Osteoblast (primary cell): ENCODE results near the gene MILR1. TPM values are rescaled to one million over a fixed set of nuclear protein-coding genes. Genes with fewer than 3 reads are reported as not detected.

Experiments used
- DNase-seq: peaks from one replicate; pipeline ENCODE4 v3.0.0; 2011; ENCODE audit warnings: low spot score, mixed read lengths; ENCODE audit not compliant: insufficient read length; ENCODE audit errors: missing footprints
- H2AFZ ChIP-seq: 2 replicates; pipeline ENCODE4 v1.6.0; 2011; ENCODE audit warnings: mild to moderate bottlenecking, low read length
- H3K27ac ChIP-seq: 2 replicates; pipeline ENCODE4 v1.5.1; 2011; ENCODE audit warnings: mild to moderate bottlenecking, low read depth, low read length, moderate library complexity
- H3K27me3 ChIP-seq: 2 replicates; pipeline ENCODE4 v1.6.0; 2012; ENCODE audit warnings: mild to moderate bottlenecking, control low read depth, inconsistent platforms, low read length, moderate library complexity; ENCODE audit not compliant: insufficient read depth
- H3K36me3 ChIP-seq: 2 replicates; pipeline ENCODE4 v1.5.1; 2011; ENCODE audit warnings: mild to moderate bottlenecking, low read length, control low read depth, moderate library complexity; ENCODE audit not compliant: insufficient read depth
- H3K4me1 ChIP-seq: 2 replicates; pipeline ENCODE4 v1.5.1; 2011; ENCODE audit warnings: mild to moderate bottlenecking, low read length, control low read depth, moderate library complexity; ENCODE audit not compliant: insufficient read depth
- H3K4me2 ChIP-seq: 2 replicates; pipeline ENCODE4 v1.6.0; 2011; ENCODE audit warnings: mild to moderate bottlenecking, low read length; ENCODE audit not compliant: insufficient read depth
- H3K4me3 ChIP-seq: fragments of 200-600 bp; sonication (generic); 3 replicates; pipeline ENCODE4 v1.5.1; 2012; ENCODE audit warnings: mild to moderate bottlenecking, low read length, inconsistent platforms; ENCODE audit not compliant: insufficient read depth
- H3K79me2 ChIP-seq: 2 replicates; pipeline ENCODE4 v1.6.0; 2012; ENCODE audit warnings: mild to moderate bottlenecking, low read length, control low read depth, inconsistent platforms; ENCODE audit not compliant: insufficient read depth
- H3K9me3 ChIP-seq: 2 replicates; pipeline ENCODE4 v1.5.1; 2011; ENCODE audit warnings: low read depth, low read length, control low read depth
- H4K20me1 ChIP-seq: 2 replicates; pipeline ENCODE4 v1.6.0; 2012; ENCODE audit warnings: mild to moderate bottlenecking, low read length, control low read depth; ENCODE audit not compliant: insufficient read depth
- total RNA-seq: library from RNA; depleted of rRNA; stranded (reverse); fragments of >200 nt; gene quantifications from 2 replicates; pipeline ENCODE4 v1.2.3, GENCODE V29; 2012
- TF ChIP-seq, protein P1 (sequence below): IDR thresholded peaks from 2 replicates; pipeline ENCODE4 v1.5.1; 2011; ENCODE audit warnings: mild to moderate bottlenecking, low read depth, low read length, moderate library complexity; ENCODE audit errors: extremely low read depth

MILR1 gene
- total RNA-seq, 1 donor: 12.3 TPM

- Histone ChIP-seq H3K4me1 (peaks cover 11% of the 10 kb centered on the region), H3K9me3 (peaks cover 5% of the 10 kb centered on the region), H3K36me3 (no peaks in the 10 kb centered on the region), H2AFZ (no peak overlapping the region), H4K20me1 (no peaks in the 10 kb centered on the region), H3K79me2 (no peaks in the 10 kb centered on the region), H3K4me3 (no peak overlapping the region), H3K27me3 (no peaks in the 10 kb centered on the region), H3K27ac (no peak overlapping the region), H3K4me2 (no peak overlapping the region)
- TF ChIP-seq, protein P1, sequence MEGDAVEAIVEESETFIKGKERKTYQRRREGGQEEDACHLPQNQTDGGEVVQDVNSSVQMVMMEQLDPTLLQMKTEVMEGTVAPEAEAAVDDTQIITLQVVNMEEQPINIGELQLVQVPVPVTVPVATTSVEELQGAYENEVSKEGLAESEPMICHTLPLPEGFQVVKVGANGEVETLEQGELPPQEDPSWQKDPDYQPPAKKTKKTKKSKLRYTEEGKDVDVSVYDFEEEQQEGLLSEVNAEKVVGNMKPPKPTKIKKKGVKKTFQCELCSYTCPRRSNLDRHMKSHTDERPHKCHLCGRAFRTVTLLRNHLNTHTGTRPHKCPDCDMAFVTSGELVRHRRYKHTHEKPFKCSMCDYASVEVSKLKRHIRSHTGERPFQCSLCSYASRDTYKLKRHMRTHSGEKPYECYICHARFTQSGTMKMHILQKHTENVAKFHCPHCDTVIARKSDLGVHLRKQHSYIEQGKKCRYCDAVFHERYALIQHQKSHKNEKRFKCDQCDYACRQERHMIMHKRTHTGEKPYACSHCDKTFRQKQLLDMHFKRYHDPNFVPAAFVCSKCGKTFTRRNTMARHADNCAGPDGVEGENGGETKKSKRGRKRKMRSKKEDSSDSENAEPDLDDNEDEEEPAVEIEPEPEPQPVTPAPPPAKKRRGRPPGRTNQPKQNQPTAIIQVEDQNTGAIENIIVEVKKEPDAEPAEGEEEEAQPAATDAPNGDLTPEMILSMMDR: no peak
- no peak for DNase-seq
These were observed 9.0 kb upstream of the MILR1 start for GRCh38 chr17:64439956-64440355.

- H3K27me3 ChIP-seq: no peaks in the 10 kb centered on the region
- peak; percentile 58 for DNase-seq
- H3K4me1 ChIP-seq: peaks cover 11% of the 10 kb centered on the region
- H3K27ac ChIP-seq: peak overlapping the region; percentile 31
- peak overlapping the region; percentile 84 for H2AFZ ChIP-seq
- TF ChIP-seq, protein P1: no peak
- no peaks in the 10 kb centered on the region for H4K20me1 ChIP-seq
- no peaks in the 10 kb centered on the region for H3K79me2 ChIP-seq
- peak overlapping the region; percentile 63 for H3K4me2 ChIP-seq
- H3K36me3 ChIP-seq: no peaks in the 10 kb centered on the region
- peaks cover 5% of the 10 kb centered on the region for H3K9me3 ChIP-seq
- H3K4me3 ChIP-seq: peak overlapping the region; percentile 6
These were observed 7.0 kb upstream of the MILR1 start for GRCh38 chr17:64441772-64442540.

DNA sequence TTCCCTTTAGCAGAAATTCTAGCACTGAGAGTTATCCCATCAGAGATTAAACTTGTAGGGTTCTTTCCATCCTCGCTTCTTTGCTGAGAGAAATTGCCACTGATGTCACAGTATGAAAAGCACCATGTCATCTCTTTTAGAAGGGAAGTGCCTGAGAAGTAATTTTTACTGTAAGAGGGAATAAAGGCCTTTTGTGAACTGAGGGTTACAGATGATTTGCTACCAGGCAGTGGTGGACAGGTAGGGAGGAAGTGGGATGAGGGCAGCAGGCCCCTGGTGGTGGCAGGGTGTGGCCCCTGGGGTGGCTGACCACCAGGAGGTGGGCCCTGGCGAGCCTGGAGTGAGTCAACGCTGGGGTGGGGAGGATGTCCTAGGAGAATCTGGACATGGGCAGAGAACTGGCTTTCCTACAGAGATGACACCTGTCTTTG lies 6.4 kb upstream of the MILR1 start:
- peaks cover 11% of the 10 kb centered on the region for H3K4me1 ChIP-seq
- TF ChIP-seq, protein P1: no peak
- peak overlapping the region; percentile 63 for H3K4me2 ChIP-seq
- DNase-seq: no peak
- no peaks in the 10 kb centered on the region for H4K20me1 ChIP-seq
- H3K36me3 ChIP-seq: no peaks in the 10 kb centered on the region
- peak overlapping the region; percentile 31 for H3K27ac ChIP-seq
- no peaks in the 10 kb centered on the region for H3K79me2 ChIP-seq
- H3K27me3 ChIP-seq: no peaks in the 10 kb centered on the region
- peaks cover 2% of the 10 kb centered on the region for H3K9me3 ChIP-seq
- peak overlapping the region; percentile 84 for H2AFZ ChIP-seq
- H3K4me3 ChIP-seq: no peak overlapping the region

- H3K9me3 ChIP-seq: no peaks in the 10 kb centered on the region
- no peak overlapping the region for H3K4me2 ChIP-seq
- no peaks in the 10 kb centered on the region for H4K20me1 ChIP-seq
- no peak overlapping the region for H2AFZ ChIP-seq
- H3K27me3 ChIP-seq: no peaks in the 10 kb centered on the region
- H3K79me2 ChIP-seq: no peaks in the 10 kb centered on the region
- DNase-seq: peak; percentile 50
- no peak overlapping the region for H3K4me3 ChIP-seq
- no peak overlapping the region for H3K27ac ChIP-seq
- TF ChIP-seq, protein P1: no peak
- H3K36me3 ChIP-seq: no peaks in the 10 kb centered on the region
- H3K4me1 ChIP-seq: peaks cover 12% of the 10 kb centered on the region
These were observed 5.7 kb upstream of the MILR1 start for GRCh38 chr17:64443086-64443760.
